GM19463 (cell line): ENCODE data around the gene CHD2.

Source experiments
- ATAC-seq: cut with Tn5 transposase; IDR thresholded peaks from one replicate; pipeline ENCODE4 v1.9.1; 2021; ENCODE audit warnings: mild to moderate bottlenecking, moderate library complexity; ENCODE audit not compliant: unreplicated experiment

Gene CHD2

GRCh38 chr15:93005133-93005532 lies 105.0 kb downstream of the CHD2 start:
- ATAC-seq, result no peak

DNA sequence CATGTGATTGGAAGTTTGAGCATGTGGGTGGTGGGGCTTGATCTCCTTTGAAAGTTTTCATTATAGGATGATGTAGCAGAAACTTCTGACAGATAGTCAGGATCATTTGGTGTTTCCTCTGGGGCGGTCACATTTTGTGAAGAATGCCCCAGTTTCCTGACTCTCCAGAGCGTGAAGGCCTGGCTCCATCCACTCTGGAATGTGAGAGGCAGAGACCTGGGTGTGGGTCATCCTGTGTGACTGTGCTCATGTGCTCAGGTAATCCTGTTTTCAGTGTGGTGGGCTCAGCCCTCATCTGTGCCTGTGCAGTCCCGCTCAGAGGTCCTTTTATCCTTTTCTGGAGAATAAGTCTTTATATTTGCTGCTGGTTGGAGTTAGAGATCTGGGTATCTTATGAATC lies 107.9 kb downstream of the CHD2 start:
- no peak for ATAC-seq

GRCh38 chr15:93012786-93013185 lies 112.7 kb downstream of the CHD2 start:
- no peak for ATAC-seq

- no peak for ATAC-seq
These were observed 117.4 kb downstream of the CHD2 start for GRCh38 chr15:93017526-93017925.

DNA sequence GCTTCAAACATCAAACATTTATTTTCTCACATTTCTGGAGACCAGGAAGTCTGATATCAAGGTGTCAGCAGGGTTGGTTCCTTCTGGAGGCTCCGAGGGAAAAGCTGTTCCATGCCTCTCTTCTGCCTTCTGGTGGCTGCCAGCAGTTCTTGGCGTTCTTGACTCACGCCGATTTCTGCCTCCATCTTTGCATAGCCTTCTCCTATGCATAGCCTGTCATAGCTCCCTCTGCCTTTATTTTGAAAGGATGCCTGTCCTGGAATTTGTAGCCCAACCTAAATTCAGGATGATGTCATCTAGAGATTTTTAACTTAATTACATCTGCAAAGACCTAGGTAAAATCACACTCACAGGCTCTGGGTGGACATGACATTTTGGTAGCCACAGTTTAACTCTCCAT lies 118.5 kb downstream of the CHD2 start:
- no peak for ATAC-seq

DNA sequence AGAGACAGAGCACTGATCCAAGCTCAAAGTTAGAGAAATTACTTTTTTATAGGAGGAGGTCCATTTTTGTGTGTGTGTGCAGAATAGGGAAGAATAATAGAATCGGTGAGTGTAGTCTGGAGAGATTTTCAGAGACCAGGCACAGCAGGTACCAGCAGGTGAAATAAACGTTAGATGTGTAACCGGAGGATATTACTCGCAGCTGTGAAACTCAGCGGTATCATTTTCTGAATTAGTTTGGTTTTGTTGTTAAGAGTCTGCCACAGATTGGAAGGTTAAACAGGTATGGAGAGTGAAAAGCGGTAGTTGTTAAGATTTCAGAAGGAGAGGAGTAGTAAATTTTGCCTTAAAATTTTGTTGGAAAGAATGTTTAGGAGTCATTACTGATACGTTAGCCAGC lies 119.0 kb downstream of the CHD2 start:
- no peak for ATAC-seq

GRCh38 chr15:93019971-93020370 lies 119.8 kb downstream of the CHD2 start:
- ATAC-seq, result no peak

GRCh38 chr15:93020976-93021772 lies 121.0 kb downstream of the CHD2 start:
- ATAC-seq, result peak; percentile 65

DNA sequence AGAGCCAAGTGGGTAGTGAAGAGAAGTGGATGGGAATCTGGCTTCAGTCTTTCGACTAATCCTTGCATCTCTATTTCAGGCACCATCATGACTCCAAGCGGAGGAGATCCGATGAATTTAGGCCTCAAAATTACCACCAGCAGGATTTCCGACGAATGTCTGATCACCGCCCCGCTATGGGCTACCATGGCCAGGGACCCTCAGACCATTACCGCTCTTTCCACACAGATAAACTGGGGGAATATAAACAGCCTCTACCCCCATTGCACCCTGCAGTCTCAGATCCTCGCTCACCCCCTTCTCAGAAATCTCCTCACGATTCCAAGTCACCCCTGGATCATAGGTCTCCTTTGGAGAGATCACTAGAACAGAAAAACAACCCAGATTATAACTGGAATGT lies 124.2 kb downstream of the CHD2 start:
- no peak for ATAC-seq

DNA sequence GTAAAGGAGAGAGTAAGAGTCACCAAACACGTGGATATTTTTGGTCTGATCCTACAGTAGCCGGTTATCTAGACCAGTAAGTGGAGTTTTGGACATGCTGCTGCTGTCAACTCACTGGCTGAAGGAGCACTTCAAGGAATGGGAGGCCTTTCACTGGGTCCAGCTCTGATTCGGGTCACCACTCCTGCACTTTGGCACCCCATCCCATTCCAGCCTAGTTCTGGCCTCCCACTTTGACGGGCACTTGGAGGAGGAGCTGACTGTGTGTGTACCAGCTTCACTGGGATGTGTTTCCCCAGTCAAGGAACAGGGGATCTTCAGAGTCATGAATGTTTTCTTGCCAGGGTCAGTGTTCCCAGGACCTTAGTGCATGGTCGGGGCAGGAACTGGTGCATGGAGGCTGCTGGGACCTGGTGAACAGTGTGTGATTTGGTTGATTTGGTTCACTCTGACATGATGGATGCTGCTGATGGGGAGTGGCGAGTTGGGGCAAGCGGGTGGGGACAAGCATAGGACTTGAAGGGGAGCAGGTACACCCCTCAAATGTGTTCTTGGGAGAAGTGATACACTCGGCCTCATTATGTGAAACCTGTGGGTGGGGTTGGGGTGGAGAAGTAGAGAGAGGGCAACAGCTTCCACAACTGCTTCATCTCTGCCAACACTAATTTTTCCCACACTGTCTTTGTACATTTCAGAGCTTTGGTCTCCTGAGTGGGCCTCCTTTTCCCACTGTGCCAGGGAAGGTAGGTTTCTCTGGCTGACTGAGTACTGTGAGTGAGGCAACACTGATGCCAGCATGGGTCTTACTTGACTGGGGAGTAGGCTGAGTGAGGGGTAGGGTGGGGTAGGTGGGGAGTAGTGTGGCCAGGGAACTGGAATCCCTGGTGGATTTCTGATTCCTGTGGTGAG lies 124.8 kb downstream of the CHD2 start:
- ATAC-seq, result no peak

GRCh38 chr15:93025625-93025982 lies 125.5 kb downstream of the CHD2 start:
- ATAC-seq, result no peak

- ATAC-seq, result no peak
These were observed 126.3 kb downstream of the CHD2 start for GRCh38 chr15:93026380-93026817.

- ATAC-seq, result no peak
These were observed 127.3 kb downstream of the CHD2 start for GRCh38 chr15:93027413-93027812.

DNA sequence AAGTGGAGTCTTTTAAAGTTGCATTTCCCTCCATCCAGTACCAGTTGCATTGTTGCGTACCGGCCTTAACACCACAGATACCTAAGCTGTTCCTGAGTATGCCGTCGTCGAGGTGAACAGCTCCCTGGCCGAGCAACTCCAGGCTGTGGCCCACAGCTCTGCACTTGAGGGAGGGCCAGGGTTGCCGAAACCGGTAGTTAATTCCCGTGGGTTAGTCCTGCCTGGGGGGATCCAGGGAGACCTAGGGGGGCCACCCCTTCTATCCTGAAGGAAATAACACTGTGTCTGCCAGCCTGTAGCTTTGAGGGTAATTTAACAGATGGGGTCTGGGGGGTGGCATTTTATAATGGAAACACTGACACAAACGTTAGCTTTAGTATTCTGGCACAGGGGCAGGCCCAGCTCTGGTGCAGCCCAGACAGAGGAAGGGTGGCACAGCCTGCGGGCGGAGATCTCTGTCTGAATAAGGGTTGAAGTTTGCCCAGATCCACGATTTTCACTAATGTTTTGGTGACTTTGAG lies 128.0 kb downstream of the CHD2 start:
- no peak for ATAC-seq

- ATAC-seq, result no peak
These were observed 128.6 kb downstream of the CHD2 start for GRCh38 chr15:93028632-93029213.

DNA sequence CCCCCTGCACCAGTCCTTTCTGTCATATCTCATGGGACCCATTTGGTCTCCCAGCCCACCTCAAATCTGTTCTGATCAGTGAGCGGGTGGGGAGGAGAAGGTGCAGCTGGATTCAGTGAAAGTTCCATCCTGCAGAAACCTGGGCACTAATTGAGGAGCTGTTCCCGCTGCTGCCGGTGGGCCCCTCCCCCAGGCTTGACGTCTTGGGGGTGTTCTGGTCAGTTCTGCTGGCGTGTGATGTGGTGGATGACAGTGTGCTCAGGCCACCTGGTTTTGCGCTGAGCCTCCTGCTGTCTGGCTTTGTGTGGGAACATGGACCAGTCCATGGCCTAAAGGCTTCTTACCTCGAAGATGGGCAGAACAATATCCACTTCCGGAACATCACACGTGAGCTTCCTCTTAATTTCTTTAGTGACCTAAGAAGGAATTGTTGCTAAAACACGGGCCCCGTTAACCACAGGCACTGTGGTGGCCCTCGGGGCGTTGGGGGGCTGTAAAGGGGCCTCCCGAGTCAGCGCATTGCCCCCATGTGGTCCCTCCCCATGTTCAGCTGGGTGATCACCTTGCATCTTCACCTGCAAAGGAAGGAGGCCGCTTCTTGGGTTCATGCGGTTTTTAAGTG lies 129.2 kb downstream of the CHD2 start:
- ATAC-seq, result no peak

GRCh38 chr15:93029836-93030429 lies 129.8 kb downstream of the CHD2 start:
- no peak for ATAC-seq

GRCh38 chr15:93030430-93031102 lies 130.4 kb downstream of the CHD2 start:
- peak; percentile 89 for ATAC-seq

- ATAC-seq, result no peak
These were observed 131.0 kb downstream of the CHD2 start for GRCh38 chr15:93031103-93031464.
